Stimulated activated naive CD4-positive, alpha-beta T cell treated with Interleukin-2 at 50 U/mL for 16 hours (primary cell): Measurements from ENCODE around the gene SLC6A1.

Experiments used
- DNase-seq: peaks from one replicate; lab custom pipeline; 2025; lab: John Stamatoyannopoulos, UW

SLC6A1 gene

DNA sequence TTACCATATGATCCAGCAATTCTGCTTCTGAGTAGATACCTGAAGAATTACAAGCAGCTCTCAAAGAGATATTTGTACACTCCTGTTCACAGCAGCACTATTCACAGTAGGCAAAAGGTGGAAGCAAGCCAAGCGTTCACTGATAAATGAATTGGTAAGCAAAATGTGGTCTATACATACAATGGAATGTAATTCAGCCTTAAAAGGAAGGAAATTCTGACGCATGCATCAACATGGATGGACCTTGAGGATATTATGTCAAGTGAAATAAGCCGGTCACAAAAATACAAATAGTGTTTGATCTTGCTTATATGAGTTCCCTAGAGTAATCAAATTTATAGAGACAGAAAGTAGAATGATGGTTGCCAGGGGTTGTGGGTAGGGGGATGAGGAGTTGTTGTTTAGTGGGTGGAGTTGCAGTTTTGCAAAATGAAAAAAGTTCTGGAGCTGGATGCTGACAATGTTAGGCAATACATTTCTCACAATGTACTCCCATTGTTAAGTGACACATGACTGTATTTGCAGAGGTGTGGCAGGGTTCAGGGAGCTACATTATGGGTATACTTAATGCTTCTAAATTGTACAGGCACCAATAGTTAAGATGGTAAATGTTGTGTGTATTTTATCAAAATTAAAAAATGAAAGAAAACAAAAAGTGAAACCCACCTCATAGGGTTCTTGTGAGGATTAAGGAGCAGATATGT, 26.7 kb downstream of the SLC6A1 start:
- no peak for DNase-seq

DNA sequence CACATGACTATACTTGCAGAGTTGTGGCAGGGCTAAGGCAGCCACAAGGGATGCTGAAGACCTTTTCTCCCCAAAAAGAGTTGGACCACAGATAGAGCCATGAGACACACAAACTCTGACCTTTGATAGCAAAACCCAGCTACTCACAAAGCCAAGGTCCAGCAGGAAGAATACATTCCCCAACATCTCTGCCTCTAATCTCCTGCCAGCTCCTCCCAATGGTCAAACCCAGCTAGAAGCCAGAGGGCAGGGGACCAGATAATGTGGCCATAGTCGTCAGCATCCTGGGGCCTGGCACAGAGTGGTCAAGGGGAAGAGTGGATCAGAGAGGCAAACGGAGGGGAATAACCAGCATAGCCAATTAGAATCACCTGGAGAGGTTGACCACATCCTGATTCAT, 28.2 kb downstream of the SLC6A1 start:
- no peak for DNase-seq

DNA sequence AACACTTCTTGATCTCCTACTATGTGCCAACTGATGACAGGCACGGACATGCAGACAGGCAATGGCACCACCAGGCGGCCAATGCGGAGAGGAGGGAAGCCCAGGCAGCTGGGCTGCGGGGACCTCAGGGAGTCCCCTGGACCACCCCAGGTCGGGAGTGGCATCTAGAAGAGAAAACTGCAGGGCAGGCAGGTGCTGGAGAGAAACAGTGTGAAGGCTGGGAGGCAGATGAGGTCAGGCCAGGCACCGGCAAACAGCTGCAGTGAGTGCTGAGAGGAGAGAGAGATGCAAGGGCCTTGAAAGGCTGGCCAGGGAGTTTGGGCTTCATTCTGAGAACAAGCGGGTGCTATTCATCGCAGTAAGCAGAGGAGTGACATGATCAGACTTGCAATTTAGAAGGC, 29.1 kb downstream of the SLC6A1 start:
- DNase-seq = no peak

DNA sequence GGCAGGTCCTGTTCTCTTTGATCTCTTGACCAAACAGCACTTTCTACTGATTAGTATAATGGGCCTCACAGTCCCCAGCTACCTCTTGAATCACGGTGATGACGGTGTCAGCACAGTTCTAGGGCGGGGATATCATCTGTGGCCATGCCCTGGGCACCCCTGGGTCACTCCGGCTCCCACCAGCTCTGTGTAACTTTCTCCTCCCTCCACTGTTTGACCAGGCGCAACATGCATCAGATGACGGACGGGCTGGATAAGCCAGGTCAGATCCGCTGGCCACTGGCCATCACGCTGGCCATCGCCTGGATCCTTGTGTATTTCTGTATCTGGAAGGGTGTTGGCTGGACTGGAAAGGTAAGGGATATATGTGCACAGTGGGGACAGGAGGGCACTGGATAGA, 29.6 kb downstream of the SLC6A1 start:
- DNase-seq = no peak

DNA sequence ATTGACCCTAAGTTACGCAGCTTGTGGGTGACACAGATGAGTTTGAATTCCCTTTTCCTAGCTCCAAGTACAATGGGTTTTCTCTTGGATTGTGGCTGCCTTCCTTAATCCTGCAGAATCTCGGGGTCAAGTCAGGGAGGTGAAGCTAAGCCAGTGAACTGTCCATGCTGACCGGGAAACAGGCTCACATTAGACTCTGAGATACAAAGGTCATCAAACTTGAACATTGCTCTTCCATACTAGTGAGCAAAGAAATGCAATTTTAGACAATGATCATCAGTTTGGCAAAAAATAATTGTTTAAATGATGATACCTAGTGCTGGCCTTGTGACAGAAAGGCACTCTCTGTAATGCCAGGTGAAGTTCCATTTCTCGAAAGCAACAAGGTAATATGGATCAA, 31.6 kb downstream of the SLC6A1 start:
- DNase-seq = no peak

DNA sequence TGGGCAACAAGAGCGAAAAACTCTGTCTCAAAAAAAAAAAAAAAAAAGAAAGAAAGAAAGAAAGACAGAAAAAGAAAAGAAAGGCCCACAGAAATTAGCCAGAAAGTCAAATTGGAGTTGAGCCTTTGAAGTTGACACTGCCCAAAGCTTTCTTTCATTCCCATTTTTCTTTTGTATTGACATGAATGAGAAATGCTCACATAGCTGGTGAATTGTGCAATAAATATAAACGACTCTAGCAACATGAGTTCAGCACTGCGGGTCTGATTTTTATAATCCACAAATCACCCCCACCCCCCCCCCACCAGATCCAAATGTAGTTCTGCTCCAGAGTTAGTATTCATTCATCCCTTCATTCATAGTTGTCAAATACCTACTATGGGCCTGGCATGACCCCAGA, 37.4 kb downstream of the SLC6A1 start:
- DNase-seq = no peak

DNA sequence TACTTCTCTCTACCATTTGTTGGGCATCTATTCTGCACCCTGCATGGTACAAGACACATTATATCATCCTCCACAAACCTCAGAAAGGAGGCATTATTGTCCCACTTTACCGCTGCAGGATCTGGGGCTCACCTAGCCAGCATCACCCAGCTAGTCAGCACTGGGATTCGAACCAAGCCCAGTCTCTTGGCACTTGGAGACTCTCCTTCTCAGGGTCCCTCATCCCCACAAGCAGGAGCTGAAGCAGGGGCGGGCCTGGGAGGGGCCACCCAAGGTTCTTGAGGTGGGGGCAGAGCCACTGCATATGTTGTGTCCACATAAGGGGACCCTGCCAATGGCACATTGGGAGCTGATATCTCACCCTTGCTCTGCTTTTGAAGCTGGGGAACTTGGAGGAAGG, 41.3 kb downstream of the SLC6A1 start:
- DNase-seq = no peak

DNA sequence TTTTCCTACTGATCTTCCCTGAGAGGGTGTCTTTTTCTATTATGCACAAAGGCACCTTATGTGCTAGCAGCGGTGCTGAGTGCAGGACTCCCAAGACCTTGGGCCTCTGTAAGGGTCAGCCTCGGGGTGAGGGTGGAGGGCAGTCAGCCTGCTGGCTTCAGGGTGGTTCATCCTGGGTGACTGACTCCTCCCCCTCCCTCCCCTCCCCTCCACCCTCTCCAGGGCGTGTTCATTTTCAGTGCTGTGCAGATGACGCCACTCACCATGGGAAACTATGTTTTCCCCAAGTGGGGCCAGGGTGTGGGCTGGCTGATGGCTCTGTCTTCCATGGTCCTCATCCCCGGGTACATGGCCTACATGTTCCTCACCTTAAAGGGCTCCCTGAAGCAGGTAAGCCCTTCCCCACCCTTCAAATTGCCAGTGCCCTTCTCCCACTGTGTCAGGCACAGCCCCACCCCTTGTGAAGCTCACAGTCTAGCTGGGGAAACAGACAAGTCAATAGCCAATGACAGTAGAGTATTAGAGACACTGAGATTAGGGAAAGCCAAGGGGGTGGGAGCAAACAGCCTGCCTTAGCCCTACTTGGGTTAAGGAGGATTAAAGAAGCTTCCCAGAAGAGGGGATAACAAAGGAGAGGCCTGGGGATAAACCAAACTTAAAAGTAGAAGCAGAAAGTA, 41.9 kb downstream of the SLC6A1 start:
- DNase-seq = no peak

DNA sequence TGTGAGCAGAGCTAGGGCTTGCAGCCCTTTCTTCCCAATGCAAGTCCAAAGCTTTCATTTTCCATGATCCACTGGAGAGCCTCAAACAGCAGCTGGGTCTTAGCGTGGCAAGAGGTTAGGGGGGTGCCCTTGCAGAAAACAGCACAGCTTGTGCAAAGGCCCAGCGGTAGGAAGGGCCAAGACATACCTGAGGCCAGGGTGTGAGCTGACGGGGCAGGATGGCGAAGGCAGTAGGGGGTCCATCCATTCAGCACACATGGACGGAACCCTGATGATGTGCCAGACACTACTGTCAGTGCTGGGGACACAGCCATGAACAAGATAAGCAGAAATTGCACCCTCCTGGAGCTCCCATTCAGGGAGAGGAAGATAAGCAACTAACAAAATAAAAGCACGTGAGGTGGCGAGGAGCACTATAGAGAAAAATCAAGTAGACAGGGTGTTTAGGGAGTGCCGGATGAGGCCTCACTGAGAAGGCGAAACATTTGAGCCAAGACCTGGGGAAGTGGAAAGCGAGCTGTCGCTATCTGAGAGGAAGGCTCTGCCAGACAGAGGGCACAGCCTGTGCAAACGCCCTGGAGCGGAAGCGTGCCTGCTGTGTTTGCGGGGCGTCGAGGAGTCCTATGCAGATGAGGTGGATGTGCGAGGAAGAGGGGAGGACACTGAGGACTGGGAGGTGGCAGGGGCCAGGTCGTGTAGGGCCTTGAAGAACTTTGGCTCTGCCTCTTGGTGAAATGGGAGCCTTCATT, 43.4 kb downstream of the SLC6A1 start:
- DNase-seq = no peak

DNA sequence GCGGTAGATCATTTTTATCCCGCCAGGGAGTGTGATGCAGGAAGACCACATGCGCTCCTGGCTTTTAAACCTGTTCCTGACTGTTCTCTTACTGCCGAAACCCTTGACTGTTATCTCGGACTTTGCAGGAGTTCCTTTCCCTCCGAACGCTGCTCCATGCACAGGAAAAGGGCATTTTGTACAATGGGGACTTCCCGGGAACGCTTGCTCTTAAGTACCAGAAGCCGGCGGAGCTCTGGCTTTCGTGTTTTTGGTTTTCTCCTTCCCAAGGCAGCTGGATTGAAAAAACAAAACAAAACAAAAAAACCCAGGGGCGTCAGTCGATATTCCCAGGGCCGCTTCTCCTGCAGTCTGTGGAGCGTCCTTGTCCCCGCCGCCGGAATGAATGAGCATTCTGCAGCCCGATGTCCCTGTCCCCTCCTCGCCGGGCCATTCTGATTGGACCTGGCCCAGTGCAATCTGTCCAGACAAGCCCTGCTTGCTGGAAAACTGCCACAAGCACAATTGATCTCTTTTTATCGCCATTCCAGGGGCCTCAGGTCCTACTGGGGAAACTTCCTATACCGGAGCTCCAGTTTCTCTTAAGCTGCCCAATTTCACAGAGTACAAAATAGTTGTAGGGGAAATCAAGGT, 44.8 kb downstream of the SLC6A1 start:
- DNase-seq = no peak

DNA sequence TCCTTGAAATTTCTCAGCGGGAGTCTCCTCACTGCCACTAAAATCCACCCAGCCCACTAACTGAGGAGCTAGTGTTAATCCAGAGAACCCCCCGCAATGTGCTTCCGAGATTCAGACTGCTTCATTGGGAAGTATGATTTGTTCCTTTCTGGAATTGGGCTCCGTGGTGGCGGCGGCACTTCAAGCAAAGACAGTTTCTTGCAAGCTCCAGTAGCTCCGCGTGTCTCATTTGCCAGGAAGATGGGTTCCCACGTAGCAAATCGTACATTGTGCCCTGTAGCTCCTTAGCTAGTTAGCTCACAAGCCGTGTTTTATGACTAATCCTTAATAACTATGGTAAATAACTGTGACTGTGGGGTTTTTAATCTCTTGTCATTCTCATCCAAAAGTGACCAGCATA, 45.4 kb downstream of the SLC6A1 start:
- no peak for DNase-seq

DNA sequence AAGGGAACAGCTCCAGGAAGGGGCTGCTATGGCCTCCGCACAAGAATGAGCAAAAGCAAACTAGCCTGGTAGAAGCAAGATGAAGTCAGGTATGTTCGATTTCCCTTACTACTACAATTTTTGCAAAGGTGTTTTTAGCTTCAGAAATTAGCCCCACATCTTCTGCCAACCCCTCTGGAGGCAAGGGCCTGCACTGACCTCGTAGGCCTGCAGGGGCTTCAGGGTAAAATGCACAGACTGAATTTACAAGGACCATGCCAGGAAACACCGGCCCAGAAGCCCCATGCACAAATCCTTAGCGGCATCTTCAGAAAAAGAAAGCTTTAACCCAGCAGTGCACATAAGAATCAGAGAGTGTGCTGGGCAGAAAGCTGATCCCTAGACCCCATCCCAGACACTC, 53.0 kb downstream of the SLC6A1 start:
- no peak for DNase-seq

DNA sequence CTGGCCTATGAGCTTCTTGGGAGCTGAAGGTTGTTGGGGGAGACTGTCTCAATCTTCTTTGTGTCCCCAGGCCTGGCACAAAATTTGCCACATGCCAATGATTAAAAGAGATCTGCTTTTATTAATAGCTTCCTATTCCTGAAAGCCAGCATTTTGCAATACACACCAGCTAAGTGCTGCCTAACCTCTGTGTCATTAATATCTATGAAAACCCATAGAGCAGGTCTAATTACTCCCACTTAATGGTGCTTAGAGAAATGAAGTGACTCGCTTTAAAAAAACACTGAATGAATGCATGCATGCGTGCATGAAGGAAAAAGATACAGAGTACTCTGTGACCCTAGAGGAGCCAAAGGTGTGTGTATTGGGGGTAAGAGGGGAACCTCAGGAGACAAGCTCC, 55.0 kb downstream of the SLC6A1 start:
- no peak for DNase-seq

DNA sequence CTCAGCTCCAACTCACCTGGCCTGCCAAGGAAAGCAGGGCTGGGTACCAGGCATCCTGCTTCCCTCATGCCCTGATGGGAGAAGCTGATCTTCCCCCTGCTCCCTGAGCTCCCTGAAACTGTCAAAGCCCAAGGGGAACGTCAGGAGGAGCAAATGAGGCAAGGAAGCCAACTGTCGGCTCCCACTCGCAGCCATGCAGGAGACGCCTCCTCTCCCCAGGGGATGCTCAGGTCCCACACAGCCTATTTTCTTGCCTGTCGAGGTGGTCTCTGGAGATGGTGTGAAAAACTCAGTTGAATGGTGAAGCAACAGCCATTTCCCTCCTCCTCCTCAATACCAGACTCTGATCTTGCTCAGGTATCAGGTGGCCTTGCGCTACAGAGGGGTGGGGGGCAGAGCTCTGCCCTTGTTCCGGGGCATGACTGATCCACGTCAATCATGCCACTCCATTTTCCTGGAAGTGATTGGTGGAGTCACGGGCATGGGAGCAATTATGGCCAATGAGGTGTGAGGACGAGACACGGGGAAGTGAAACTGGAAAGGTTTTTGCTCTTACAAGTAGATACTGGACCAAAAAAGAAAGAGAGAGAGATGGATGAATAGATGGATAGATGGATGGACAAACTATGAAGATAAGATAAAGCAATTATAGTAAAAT, 58.2 kb downstream of the SLC6A1 start:
- DNase-seq = no peak

DNA sequence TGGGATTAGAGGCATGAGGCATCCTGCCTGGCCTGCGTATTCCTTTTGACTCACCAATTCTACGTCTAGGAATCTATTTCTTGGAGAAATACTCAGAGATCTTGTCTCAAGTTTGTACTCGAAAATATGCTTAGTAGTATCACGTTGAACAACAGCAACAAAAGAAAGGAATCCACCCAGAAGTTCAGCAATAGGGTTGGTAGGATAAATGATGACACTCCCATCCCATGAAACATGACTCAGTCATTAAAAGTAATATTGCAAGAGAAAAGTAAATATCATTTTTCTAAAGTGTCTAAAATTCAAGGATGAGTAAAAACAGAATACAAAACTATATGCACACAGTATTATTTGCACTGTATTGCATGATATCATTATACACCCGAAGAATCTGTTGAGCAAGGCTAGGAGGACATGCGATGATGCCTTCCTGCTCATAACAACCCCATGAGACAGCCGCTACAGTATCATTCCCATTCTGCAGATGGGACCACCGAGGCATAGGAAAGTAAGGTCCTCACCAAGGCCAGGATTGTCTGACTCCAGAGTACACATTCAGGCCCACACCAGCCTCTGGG, 61.5 kb downstream of the SLC6A1 start:
- no peak for DNase-seq

DNA sequence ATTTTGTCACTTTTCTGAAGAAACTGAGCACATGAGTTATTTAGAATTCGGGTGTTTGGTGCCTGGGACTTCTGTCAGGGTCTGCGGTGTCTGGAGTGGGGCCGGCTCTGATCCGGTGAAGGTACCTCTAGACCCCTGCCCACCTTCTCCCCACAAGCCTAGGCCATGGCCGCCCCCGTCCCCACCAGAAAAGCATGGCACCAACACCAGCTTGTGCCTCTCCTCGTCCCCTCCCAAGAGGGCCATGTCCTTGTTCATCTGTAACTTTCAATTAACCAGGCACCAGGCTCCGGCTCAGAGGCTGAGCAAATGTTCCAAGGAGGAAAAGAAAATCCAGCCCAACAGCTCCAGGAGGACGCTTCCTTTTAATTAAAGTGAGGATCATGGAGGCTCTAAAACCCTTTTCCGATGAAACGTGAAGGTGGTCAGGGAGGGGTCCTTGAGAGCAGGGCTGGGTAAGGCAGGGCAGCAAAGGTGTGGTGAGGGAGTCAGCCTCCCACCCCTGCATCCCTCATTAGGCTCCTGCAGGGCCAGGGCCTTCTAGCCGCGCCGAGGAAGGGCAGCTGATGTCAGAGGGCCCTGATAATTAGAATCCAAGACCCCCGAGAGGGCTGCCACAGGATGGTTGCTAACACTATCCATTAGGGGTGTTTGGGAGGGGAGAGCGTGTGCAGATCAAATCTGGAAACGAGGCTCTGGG, 62.3 kb downstream of the SLC6A1 start:
- no peak for DNase-seq

DNA sequence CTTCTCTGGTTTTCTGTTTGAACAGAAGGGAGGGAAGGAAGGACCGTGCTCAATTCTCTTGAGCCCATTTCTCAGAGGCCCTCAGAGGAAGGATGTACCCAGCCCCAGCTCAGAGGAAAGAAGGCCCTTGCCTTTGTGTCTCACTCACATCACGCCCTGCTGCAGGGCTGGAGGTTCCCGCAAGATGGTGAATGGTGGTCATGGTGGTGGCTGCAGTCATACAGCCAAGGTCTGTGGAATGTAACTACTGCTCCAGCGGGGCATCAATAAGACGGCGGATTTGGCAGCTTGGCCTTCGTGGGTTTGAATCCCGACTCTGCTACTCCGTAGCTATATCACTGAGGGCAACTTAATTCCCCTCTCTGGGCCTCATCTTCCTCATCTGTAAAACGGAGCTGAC, 62.9 kb downstream of the SLC6A1 start:
- DNase-seq = no peak

DNA sequence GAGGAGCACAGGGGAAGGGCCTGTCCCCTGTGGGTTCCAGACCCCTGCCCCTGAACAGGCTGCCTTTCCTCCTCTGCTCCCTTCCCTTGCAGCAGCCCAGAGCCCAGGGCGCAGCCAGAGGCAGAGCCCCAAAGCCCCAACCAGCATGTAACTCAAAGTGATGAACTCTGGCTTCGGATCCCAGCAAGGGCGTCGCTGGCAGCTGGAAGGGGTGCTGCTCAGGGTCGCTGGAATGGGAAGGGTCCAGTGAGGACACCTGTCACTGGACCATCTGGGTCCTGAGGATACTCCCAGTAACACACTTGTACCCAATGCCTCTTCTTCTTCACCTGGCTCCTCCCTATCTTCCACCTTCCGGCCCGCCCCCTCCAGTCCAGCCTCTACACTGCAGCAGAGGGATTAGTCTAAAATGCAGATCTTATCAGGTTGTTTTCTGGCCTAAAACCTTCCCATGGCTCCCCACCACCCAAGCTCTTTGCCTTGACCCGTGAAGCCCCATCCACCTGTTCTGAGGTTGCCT, 64.0 kb downstream of the SLC6A1 start:
- DNase-seq = no peak

DNA sequence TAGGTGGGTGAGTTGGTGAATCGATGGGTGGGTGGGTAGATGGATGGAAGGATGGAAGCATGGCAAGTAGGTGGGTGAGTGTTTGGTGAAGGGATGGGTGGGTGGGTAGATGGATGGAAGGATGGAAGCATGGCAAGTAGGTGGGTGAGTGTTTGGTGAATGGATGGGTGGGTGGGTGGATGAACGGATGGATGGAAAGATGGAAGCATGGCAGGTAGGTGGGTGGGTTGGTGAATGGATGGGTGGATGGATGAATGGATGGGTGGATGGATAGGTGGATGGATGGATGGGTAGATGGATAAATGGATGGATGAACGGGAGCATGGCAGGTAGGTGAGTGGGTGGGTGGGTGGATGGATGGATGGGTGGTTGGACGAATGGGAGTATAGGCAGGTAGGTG, 65.1 kb downstream of the SLC6A1 start:
- DNase-seq = no peak

DNA sequence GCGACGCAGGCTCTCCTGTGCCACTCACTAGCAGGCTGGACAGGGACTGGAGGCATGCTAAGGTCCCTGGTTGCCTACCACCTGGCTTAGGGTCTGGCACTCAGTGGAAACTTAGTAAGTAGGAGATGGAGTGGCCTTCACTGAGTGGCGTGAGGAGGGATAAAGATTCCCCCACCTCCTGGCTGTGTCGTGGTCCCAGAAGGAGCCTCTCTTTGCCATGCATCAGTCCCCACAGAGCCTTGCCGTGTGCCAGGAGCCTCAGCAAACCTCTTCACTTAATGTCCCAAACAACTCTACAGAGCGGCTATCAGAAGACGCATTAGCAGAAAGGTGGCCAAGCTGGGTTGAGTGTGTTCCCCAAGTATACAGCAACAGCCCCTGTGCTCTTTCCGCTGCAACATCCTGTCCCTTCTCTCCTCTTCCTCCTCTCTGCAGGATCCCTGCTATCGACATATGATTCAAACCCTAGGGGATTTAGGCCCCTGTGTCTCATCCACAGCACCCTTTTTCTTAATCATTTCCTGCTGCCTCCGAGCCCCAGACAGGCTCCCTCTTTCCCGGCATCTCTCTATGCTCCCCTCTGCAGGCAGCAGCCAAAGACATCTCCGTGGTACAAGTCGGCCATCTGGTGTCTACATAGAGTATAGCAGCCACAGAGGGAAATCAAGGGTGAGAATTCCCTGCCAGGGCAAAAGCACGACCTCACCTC, 66.7 kb downstream of the SLC6A1 start:
- DNase-seq = no peak

DNA sequence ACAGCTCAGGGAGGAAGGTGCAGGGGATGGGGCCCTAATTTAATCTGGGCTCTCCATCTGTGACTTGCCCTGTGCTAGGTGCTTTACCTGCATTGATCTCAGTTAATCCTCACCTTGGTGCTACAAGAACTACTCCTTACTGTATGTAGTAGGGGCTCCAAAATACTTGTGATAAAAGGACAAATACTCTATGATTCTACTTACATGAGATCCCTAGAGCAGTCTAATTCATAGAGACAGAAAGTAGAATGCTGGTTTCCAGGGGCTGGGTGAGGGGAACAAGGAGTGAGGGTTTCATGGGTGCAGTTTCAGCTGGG, 67.2 kb downstream of the SLC6A1 start:
- no peak for DNase-seq
